OCI-LY1 (cell line): ENCODE measurements around the gene PLA2G7.

Source experiments
- H2AFZ ChIP-seq: fragments of 200-600 bp; sonication (generic), shearing (Covaris generic); 2 replicates; pipeline ENCODE4 v1.6.0; 2014; ENCODE audit warnings: antibody characterized with exemption, mild to moderate bottlenecking, low read length
- H3F3A ChIP-seq: fragments of 200-600 bp; sonication (generic), shearing (Covaris generic); 2 replicates; pipeline ENCODE4 v1.6.0; 2014; ENCODE audit warnings: mild to moderate bottlenecking, antibody characterized with exemption, low read length, moderate library complexity; ENCODE audit not compliant: insufficient read depth
- H3K27ac ChIP-seq: fragments of 200-600 bp; sonication (generic); 2 replicates; pipeline ENCODE4 v1.5.1; 2014; ENCODE audit warnings: low read length, mixed run types, mild to moderate bottlenecking, low read depth; ENCODE audit not compliant: poor library complexity, severe bottlenecking
- H3K27me3 ChIP-seq: fragments of 200-600 bp; sonication (generic); 2 replicates; pipeline ENCODE4 v1.6.0; 2014; ENCODE audit warnings: antibody characterized with exemption, mild to moderate bottlenecking, low read length, moderate library complexity; ENCODE audit not compliant: insufficient read depth
- H3K36me3 ChIP-seq: fragments of 200-600 bp; sonication (generic); 2 replicates; pipeline ENCODE4 v1.6.1; 2014; ENCODE audit warnings: mild to moderate bottlenecking, antibody characterized with exemption, low read length, moderate library complexity, mixed read lengths; ENCODE audit not compliant: insufficient read depth
- H3K4me1 ChIP-seq: fragments of 200-600 bp; sonication (generic); 2 replicates; pipeline ENCODE4 v1.5.1; 2014; ENCODE audit warnings: mild to moderate bottlenecking, low read length, moderate library complexity; ENCODE audit not compliant: insufficient read depth, severe bottlenecking
- H3K4me2 ChIP-seq: fragments of 200-600 bp; sonication (generic), shearing (Covaris generic); 2 replicates; pipeline ENCODE4 v1.6.1; 2014; ENCODE audit warnings: low read length
- H3K4me3 ChIP-seq: fragments of 200-600 bp; sonication (generic); 2 replicates; pipeline ENCODE4 v1.5.1; 2014; ENCODE audit warnings: low read length, low read depth, mild to moderate bottlenecking, mixed read lengths; ENCODE audit not compliant: poor library complexity, severe bottlenecking
- H3K79me2 ChIP-seq: fragments of 200-600 bp; shearing (Covaris generic); 2 replicates; pipeline ENCODE4 v1.6.1; 2016; ENCODE audit warnings: mixed run types, low read length, mixed read lengths; ENCODE audit not compliant: insufficient read depth
- H3K9ac ChIP-seq: fragments of 200-600 bp; sonication (generic), shearing (Covaris generic); 2 replicates; pipeline ENCODE4 v1.6.1; 2014; ENCODE audit warnings: mild to moderate bottlenecking, low read length, mixed read lengths
- H3K9me2 ChIP-seq: fragments of 200-600 bp; sonication (generic), shearing (Covaris generic); 2 replicates; pipeline ENCODE4 v1.6.1; 2014; ENCODE audit warnings: low read depth, mild to moderate bottlenecking, low read length, mixed read lengths
- H3K9me3 ChIP-seq: fragments of 200-600 bp; shearing (Covaris generic); 2 replicates; pipeline ENCODE4 v1.6.1; 2014; ENCODE audit warnings: low read length, mixed read lengths
- H4K20me1 ChIP-seq: fragments of 200-600 bp; sonication (generic), shearing (Covaris generic); 2 replicates; pipeline ENCODE4 v1.6.0; 2016; ENCODE audit warnings: mild to moderate bottlenecking, low read length; ENCODE audit not compliant: insufficient read depth
- CTCF ChIP-seq: fragments of 200-600 bp; sonication (generic), shearing (Covaris generic); IDR thresholded peaks from 2 replicates; pipeline ENCODE4 v1.5.1; 2017; ENCODE audit warnings: mild to moderate bottlenecking, antibody characterized with exemption, low read length, moderate library complexity, mixed read lengths
- EZH2 ChIP-seq: fragments of 200-600 bp; sonication (generic), shearing (Covaris generic); IDR thresholded peaks from 2 replicates; pipeline ENCODE4 v1.8.0; 2017; ENCODE audit warnings: borderline replicate concordance, mixed run types, mild to moderate bottlenecking, antibody characterized with exemption, low read length, moderate library complexity, mixed read lengths

PLA2G7 gene

DNA sequence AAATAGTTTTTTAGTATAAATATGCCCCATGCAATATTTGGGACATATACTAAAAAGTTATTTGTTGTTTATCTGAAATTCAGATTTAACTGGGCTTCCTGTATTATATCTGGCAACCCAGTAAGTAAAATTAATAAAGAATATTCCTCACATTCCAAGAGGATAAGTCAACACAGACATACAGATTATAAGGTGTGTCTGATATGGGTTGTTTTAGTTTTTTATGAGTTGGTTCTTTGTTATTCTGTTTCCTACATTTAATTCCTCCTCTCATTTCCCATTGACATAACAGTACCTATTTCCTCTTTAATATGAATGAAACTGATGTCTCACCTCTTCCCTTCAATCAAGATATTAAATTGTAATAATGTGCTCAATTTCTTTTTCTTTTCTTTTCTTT is 1.7 kb upstream of the PLA2G7 start:
- H4K20me1 ChIP-seq = no peaks in the 10 kb centered on the region
- H3F3A ChIP-seq = no peaks in the 10 kb centered on the region
- no peak for TF ChIP-seq CTCF
- TF ChIP-seq EZH2 = no peak
- H3K4me2 ChIP-seq = no peak overlapping the region
- H3K9ac ChIP-seq = no peak overlapping the region
- H3K4me3 ChIP-seq = no peak overlapping the region
- 0 out of 2 replicates have a peak, but pooled peaks cover 5% of the 10 kb centered on the region for H3K27me3 ChIP-seq
- no peaks in the 10 kb centered on the region for H3K9me2 ChIP-seq
- H2AFZ ChIP-seq = no peak overlapping the region
- H3K27ac ChIP-seq = no peak overlapping the region
- no peaks in the 10 kb centered on the region for H3K9me3 ChIP-seq
- H3K79me2 ChIP-seq = no peaks in the 10 kb centered on the region
- H3K4me1 ChIP-seq = no peaks in the 10 kb centered on the region
- H3K36me3 ChIP-seq = no peaks in the 10 kb centered on the region

DNA sequence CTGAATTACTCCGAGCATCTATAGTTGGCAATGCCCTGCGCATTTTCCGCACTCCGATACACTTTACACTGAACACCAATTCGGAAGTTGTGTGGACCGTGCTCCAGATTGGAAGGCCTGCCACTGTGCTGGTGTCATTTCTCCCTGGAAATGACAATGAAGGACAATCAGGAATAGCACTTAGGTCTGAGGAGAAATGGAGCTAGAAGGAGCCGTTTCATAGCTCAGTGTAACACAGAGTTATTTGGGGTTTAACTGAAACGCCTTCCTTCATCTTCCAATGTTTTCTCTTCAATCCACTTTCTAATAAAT is 501 bp upstream of the PLA2G7 start:
- Histone ChIP-seq H3F3A (no peaks in the 10 kb centered on the region), H4K20me1 (no peaks in the 10 kb centered on the region), H3K36me3 (no peaks in the 10 kb centered on the region), H3K9ac (no peak overlapping the region), H3K27ac (no peak overlapping the region), H2AFZ (no peak overlapping the region), H3K4me1 (no peaks in the 10 kb centered on the region), H3K9me2 (no peaks in the 10 kb centered on the region), H3K4me3 (no peak overlapping the region), H3K9me3 (no peaks in the 10 kb centered on the region), H3K79me2 (no peaks in the 10 kb centered on the region), H3K4me2 (no peak overlapping the region), H3K27me3 (0 out of 2 replicates have a peak, but pooled peaks cover 5% of the 10 kb centered on the region)
- no peak for TF ChIP-seq EZH2

- no peaks in the 10 kb centered on the region for H4K20me1 ChIP-seq
- no peaks in the 10 kb centered on the region for H3K4me1 ChIP-seq
- H3K4me3 ChIP-seq = no peak overlapping the region
- 0 out of 2 replicates have a peak, but pooled peaks cover 5% of the 10 kb centered on the region for H3K27me3 ChIP-seq
- H3K9me3 ChIP-seq = no peaks in the 10 kb centered on the region
- H2AFZ ChIP-seq = no peak overlapping the region
- no peaks in the 10 kb centered on the region for H3K9me2 ChIP-seq
- H3K9ac ChIP-seq = no peak overlapping the region
- H3K36me3 ChIP-seq = no peaks in the 10 kb centered on the region
- TF ChIP-seq EZH2 = no peak
- TF ChIP-seq CTCF = no peak
- H3K4me2 ChIP-seq = no peak overlapping the region
- no peaks in the 10 kb centered on the region for H3K79me2 ChIP-seq
- no peak overlapping the region for H3K27ac ChIP-seq
- no peaks in the 10 kb centered on the region for H3F3A ChIP-seq
These were observed 1.8 kb downstream of the PLA2G7 start for GRCh38 chr6:46733341-46733801.

DNA sequence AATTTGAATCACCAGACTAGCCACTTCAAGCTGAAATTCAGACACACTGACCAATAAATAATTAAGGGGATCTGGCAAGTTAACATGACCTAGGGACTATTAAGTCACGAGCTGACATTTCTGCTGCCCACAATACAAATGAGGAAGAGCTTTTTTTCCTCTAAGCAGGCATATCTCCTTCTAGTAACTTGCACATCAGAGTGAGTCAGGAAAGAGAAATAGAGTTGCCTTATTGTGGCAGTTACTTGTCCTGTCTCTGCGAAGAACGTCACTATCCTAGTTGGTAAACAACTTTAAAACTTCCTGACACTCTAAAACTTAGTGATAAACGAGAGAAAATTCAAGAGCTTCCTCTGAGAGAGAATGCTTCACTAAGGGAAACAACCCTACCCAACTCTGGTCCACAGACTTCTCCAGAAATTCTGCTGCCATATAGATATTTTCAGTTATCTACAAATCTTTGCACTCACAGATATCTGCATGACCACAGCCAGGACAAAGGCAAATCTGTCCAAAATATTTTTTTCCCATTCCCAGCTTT is 4.2 kb downstream of the PLA2G7 start:
- Histone ChIP-seq H3K4me2 (no peak overlapping the region), H3F3A (no peaks in the 10 kb centered on the region), H3K9me3 (no peaks in the 10 kb centered on the region), H3K27me3 (0 out of 2 replicates have a peak, but pooled peaks cover 5% of the 10 kb centered on the region), H3K79me2 (no peaks in the 10 kb centered on the region), H4K20me1 (no peaks in the 10 kb centered on the region), H2AFZ (no peak overlapping the region), H3K27ac (no peak overlapping the region), H3K9me2 (no peaks in the 10 kb centered on the region), H3K9ac (no peak overlapping the region), H3K4me3 (no peak overlapping the region), H3K4me1 (no peaks in the 10 kb centered on the region), H3K36me3 (no peaks in the 10 kb centered on the region)
- TF ChIP-seq EZH2 = no peak
- no peak for TF ChIP-seq CTCF
